SU-DHL-6 (cell line): Measurements from ENCODE around the gene MASP1.

Experiments
- EZH2phosphoT487 ChIP-seq: fragments of 200-600 bp; sonication (generic), shearing (Covaris generic); conservative IDR thresholded peaks from 2 replicates; pipeline ENCODE4 v1.6.1; 2018; ENCODE audit warnings: mild to moderate bottlenecking, antibody characterized with exemption, low read length, moderate library complexity, mixed read lengths
- TF ChIP-seq, protein P1 (sequence below): fragments of 200-600 bp; sonication (generic); IDR thresholded peaks from one replicate; pipeline ENCODE4 v1.5.1; 2017; ENCODE audit warnings: antibody characterized with exemption, mild to moderate bottlenecking, low read length, moderate library complexity; ENCODE audit not compliant: insufficient read depth, poor library complexity, severe bottlenecking

DNA sequence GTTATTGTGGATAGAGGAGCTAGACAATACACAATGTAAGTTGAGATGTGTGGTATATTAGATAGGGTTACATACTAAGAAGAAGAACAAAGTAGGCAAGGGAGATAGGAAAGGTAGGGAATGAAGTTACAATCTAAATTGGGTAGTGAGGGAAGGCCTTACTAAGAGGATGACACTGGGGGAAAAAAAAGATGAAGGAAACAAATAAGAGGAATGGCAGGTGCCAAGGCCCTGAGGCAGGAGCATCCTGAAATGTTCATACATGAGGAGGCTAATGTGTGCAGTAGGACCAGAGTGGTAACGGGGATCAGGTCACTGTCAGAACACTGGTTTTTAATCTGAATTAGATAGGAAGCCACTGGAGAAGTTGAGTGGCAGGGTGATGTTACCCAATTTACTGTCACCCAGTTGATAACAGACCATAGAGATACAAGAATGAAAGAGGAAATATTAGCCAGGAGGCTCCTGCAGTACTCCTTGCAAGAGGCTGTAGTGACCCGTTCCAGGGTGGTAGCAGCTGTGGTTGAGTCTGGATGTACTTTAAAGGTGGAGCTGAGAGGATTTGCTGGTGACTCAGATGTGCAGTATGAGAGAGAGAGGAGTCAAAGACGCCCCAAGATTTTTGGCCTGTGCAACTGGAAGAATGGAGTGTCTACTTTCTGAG lies 79.9 kb downstream of the MASP1 start:
- TF ChIP-seq, protein P1, sequence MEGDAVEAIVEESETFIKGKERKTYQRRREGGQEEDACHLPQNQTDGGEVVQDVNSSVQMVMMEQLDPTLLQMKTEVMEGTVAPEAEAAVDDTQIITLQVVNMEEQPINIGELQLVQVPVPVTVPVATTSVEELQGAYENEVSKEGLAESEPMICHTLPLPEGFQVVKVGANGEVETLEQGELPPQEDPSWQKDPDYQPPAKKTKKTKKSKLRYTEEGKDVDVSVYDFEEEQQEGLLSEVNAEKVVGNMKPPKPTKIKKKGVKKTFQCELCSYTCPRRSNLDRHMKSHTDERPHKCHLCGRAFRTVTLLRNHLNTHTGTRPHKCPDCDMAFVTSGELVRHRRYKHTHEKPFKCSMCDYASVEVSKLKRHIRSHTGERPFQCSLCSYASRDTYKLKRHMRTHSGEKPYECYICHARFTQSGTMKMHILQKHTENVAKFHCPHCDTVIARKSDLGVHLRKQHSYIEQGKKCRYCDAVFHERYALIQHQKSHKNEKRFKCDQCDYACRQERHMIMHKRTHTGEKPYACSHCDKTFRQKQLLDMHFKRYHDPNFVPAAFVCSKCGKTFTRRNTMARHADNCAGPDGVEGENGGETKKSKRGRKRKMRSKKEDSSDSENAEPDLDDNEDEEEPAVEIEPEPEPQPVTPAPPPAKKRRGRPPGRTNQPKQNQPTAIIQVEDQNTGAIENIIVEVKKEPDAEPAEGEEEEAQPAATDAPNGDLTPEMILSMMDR, result no peak
- TF ChIP-seq EZH2phosphoT487, result no peak
